GM12891 (cell line): ENCODE results near the gene GDF7.

Experiments used
- POLR2A ChIP-seq: IDR thresholded peaks from 2 replicates; pipeline ENCODE4 v1.6.1; 2011; ENCODE audit warnings: low read depth, low read length, control low read depth
- POLR2AphosphoS5 ChIP-seq: IDR thresholded peaks from 2 replicates; pipeline ENCODE4 v1.6.1; 2011; ENCODE audit warnings: low read depth, low read length, control low read depth
- TAF1 ChIP-seq: IDR thresholded peaks from 2 replicates; pipeline ENCODE4 v1.6.1; 2011; ENCODE audit warnings: low read depth, low read length, control low read depth

DNA sequence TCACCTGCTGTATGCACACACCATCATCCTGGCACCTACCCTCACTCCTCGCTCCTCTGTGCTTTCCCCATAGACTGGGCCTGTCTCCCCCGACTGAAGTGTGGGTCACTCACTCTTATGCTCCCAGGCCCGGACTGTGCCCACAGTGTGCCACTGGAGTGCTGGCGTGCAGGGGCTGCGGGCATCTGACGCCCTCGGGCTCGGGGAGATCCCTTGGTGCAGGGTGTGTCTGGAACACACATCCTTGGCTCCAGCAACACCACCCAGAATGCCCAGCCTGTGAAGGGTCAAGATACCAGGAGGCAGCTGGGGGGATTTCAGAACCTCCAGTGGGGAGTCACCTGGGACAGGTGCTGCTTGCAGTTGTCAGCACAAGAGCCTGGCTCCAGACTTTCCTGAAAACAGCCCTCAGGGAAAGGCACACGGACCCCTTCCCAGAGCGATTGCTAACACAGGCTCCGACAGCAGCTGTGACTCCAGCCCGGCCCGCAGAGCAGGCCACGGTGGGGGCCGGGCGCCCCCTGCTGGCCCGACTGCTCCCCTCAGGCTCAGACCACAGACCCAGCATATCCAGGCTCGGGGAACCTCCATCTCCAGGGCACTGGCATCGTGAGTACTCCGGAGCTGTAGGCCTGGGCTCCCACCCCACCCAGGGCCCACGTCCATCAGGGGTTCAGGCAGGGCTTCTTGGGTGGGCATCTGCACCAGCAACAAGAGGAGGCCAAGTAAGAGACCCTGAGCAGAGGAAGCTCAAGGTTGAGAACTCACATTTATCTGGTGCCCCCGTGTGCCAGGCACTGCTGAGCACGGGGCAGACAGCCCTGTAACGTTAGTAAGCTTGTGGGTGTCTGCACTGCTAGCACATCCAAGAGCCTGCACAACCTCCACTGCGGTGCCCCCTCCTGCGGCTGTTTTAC, 24.6 kb upstream of the GDF7 start:
- TF ChIP-seq TAF1, result no peak
- no peak for TF ChIP-seq POLR2A
- TF ChIP-seq POLR2AphosphoS5, result no peak
